Muscle layer of duodenum (tissue), 2 donors: ENCODE results near the gene SMIM41.
"Not testable (repeated sequence)": the region's sequence is repeated elsewhere in the genome, so short reads cannot be mapped to it uniquely, and the experiment has no call there.

ENCODE experiments used
- H3K27ac ChIP-seq: one replicate; pipeline ENCODE4 v1.7.0; 2013; ENCODE audit warnings: mild to moderate bottlenecking, low read length
- H3K27me3 ChIP-seq: one replicate; pipeline ENCODE4 v1.7.0; 2013; ENCODE audit warnings: low read depth, mild to moderate bottlenecking, control low read depth, low read length
- H3K36me3 ChIP-seq, 2 donors: one replicate each; pipeline ENCODE4 v1.7.0; 2013; ENCODE audit warnings: low read length in 2 of 2, control low read depth in 1 of 2, mild to moderate bottlenecking in 1 of 2; ENCODE audit not compliant: insufficient read depth in 2 of 2, control insufficient read depth in 1 of 2
- H3K4me1 ChIP-seq, 2 donors: one replicate each; pipeline ENCODE4 v1.7.0; 2013; ENCODE audit warnings: low read length in 2 of 2, mild to moderate bottlenecking in 2 of 2, control low read depth in 1 of 2, moderate library complexity in 1 of 2; ENCODE audit not compliant: insufficient read depth in 2 of 2, control insufficient read depth in 1 of 2
- H3K4me3 ChIP-seq, 2 donors: one replicate each; pipeline ENCODE4 v1.7.0; 2013; ENCODE audit warnings: low read length in 2 of 2, low read depth in 1 of 2, mild to moderate bottlenecking in 1 of 2
- H3K9me3 ChIP-seq, 2 donors: one replicate each; pipeline ENCODE4 v1.7.0; 2013; ENCODE audit warnings: low read length in 2 of 2, control low read depth in 1 of 2, mild to moderate bottlenecking in 1 of 2; ENCODE audit not compliant: control insufficient read depth in 1 of 2
- donor health status: healthy.

SMIM41 gene

DNA sequence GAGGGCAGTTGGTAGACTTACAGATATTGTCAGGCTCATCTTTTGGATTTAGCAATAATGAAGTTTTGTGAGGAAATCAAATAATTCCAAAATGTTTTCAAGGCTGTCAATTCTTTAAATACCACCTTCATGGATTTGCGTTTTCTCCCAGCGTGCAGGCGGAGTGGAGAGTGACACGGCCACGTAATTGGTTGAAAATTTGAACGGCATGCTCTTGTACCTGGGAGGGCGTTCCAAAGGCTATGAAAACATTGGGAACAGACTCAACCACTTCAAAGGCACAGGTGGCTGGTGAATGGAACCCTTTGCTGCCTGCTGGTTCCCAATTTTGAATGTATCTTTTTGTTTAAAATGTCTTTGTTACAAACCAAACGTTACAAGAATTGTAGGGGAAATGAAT, 12.4 kb downstream of the SMIM41 start:
- Histone ChIP-seq H3K4me1 (no peaks in the 10 kb centered on the region), H3K27me3 (peaks cover 3% of the 10 kb centered on the region), H3K9me3 (no peaks in the 10 kb centered on the region), H3K36me3 (no peaks in the 10 kb centered on the region), H3K4me3 (no peak overlapping the region), H3K27ac (no peak overlapping the region)

DNA sequence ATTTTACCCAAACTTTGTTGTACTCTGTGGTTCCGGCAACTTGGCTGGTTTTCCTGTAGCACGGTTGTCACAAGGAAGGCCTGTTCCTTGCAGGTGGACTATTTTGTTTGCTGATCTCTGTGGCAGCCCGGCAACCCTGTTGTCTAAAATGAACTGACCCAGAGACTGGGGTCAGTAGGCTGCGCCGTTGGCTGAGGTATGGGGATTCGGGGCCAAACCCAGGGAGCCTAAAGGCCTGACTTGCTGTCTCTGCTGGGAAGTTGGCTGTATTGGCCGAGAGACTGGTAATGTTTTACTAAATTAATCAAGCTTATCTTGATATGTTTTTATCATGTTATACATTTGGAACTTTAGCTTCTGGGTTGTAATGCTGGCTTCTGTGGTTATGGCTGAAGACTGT, 13.8 kb downstream of the SMIM41 start:
- Histone ChIP-seq H3K4me1 (no peaks in the 10 kb centered on the region), H3K9me3 (no peaks in the 10 kb centered on the region), H3K27ac (no peak overlapping the region), H3K36me3 (no peaks in the 10 kb centered on the region), H3K4me3 (no peak overlapping the region), H3K27me3 (peaks cover 3% of the 10 kb centered on the region)

DNA sequence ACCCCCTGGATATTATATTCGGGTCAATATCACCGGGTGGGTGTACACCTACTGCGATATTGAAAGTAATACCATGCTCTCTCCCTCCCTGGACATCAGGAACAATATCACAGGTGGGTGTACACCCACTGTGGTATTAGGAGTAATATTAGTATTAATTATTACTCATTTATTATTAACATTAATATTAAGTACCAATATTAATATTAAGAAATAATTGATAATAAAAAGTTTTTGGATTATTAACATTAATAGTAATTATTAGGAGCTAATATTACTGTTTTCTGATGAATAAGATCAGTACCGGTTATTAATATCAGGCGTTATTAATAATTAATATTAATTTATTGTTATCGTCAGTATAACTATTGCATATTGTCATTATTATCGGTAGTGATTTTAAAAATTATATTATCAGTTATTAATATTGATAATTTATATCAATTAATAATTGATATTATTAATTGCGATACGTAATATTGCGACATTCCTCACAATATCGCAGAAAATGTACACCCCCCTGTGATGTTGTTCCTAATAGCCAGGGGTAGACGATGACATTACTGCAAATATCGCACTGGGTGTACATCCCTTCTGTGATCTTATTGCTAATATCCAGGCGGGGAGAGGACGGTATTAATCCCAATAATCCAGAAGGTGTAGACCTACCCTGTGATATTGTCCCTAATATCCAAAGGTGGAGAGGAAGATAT, 17.0 kb downstream of the SMIM41 start:
- H3K27me3 ChIP-seq: peaks cover 4% of the 10 kb centered on the region
- H3K36me3 ChIP-seq: no peaks in the 10 kb centered on the region
- no peaks in the 10 kb centered on the region for H3K4me1 ChIP-seq
- no peak overlapping the region for H3K27ac ChIP-seq
- no peak overlapping the region for H3K4me3 ChIP-seq
- no peaks in the 10 kb centered on the region for H3K9me3 ChIP-seq

DNA sequence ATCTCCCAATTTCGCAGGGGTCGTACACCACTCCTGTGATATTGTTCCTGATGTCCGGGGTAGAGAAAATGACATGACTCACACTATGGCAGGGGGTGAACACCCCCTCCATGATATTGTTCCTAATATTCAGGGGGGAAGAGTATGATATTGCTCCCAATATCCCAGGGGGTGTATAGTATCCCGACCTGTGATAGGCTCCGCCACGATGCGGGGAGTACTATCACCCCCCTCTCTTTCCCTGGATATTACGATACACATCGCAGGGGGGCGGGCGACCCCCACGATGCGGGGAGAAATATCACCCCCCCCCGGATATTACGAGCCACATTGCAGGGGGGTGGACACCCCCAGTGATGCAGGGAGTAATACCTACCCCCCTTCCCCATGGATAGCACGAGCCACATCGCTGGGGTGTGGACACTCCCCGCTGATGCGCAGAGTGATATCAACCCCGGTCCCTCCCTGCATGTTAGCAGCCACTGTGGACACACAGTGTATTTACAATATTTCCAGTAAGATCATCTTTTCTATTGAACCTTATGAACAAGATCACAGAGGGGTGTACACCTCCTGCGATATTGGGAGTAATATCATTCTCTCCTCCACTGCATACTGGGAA, 17.7 kb downstream of the SMIM41 start:
- H3K4me1 ChIP-seq: no peaks in the 10 kb centered on the region
- no peak overlapping the region for H3K4me3 ChIP-seq
- H3K36me3 ChIP-seq: no peaks in the 10 kb centered on the region
- peaks cover 4% of the 10 kb centered on the region for H3K27me3 ChIP-seq
- no peaks in the 10 kb centered on the region for H3K9me3 ChIP-seq
- no peak overlapping the region for H3K27ac ChIP-seq

DNA sequence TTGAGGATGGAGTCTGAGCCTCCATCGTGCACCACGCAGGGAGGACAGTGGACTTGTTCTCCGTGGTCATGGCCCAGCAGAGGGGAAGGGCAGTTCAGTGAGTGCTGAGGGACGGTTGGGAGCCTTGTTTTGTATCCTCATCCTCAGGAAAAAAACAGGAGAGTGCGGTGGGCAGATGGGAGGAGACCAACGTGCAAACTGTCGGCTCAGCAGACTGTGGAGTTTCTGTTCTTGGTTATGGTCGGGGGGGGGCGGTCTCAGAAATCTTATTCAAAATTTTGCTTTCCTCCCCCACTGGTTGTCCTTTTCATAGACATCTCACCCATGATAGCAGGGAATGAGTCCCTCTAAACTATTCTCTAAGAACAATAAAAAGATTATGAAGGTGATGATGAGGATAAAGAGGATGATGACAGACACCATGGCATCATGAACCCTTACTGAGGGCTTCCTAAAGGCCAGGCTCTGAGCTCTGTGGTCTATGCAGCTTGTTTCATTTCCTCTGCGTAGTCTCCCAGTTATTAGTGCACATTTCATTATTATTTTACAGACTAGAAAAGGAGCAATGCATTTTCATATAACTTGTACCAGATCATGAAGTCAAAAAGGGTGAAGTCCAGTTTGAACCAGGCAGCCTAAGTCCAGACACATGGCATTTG, 25.1 kb downstream of the SMIM41 start:
- H3K4me3 ChIP-seq, H3K9me3 ChIP-seq, H3K27me3 ChIP-seq, H3K4me1 ChIP-seq, H3K27ac ChIP-seq, H3K36me3 ChIP-seq: not testable (repeated sequence)

DNA sequence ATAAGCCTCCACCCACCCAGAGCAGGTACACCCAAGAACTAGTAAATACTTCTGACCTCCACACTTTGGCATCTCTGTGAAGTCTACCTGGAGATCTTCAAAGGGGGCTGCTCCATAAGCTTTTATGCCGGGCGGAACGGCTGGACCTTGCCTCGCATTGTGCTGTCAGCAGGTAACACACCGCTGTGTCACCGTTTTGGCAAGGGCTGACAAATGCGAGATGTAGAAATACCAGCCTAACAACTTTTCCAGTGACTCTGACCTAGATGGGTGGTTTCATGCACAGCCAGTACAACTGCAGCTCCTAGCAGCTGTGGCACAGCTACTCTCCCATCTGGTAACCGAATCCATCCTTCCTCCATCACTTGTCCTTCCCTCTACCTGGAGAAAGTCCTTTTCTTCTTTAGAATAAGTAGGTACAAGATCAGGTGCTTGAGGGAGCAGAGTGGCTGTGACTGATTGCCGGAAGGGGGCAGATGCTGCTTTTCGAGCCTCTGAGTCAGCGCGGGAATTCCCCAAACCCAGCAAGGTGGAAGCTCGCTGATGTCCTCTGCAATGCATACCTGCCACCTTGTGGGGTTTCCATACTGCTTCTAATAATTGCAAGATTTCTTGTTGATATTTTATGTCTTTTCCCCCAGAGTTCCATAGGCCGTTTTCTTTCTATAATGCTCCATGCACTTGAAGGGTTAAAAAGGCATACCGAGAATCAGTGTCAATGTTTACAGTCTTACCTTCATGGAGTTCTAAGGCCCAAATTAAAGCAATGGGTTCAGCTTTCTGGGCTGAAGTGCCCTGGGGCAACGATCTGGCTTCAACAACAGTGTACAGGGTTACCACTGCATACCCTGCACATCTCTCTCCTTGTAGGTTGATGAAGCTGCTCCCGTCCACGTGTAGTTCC, 37.0 kb downstream of the SMIM41 start:
- not testable (repeated sequence) for H3K36me3 ChIP-seq, H3K27me3 ChIP-seq, H3K9me3 ChIP-seq, H3K4me1 ChIP-seq, H3K27ac ChIP-seq, H3K4me3 ChIP-seq

DNA sequence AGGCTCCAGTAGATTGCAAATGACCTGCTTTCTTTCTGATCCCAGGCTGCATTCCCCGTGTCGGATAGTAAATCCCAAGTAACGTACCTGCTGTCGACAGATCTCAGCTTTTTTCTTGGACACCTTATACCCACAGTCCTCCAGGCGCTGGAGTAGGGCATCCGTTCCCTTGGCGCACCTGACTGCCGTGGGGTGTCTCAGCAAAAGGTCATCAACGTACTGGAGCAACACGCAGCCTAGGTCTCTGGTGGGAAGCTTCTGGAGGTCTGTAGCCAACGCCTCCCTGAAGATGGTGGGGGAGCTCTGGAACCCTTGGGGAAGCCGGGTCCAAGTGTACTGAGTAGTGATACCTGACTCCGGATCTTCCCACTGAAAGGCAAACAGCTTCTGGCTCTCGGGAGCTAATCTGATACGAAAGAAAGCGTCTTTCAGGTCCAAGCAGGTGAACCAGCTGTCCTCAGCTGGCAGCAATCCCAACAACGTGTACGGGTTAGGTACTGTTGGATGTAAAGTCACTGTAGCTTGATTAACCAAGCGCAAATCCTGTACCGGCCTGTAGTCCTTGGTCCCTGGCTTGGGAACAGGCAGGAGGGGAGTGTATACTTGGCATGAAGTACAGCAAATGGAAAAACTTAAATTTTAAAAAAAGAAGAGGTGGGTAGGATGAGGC, 38.4 kb downstream of the SMIM41 start:
- H3K4me1 ChIP-seq, H3K4me3 ChIP-seq, H3K9me3 ChIP-seq, H3K27me3 ChIP-seq, H3K36me3 ChIP-seq, H3K27ac ChIP-seq: not testable (repeated sequence)

DNA sequence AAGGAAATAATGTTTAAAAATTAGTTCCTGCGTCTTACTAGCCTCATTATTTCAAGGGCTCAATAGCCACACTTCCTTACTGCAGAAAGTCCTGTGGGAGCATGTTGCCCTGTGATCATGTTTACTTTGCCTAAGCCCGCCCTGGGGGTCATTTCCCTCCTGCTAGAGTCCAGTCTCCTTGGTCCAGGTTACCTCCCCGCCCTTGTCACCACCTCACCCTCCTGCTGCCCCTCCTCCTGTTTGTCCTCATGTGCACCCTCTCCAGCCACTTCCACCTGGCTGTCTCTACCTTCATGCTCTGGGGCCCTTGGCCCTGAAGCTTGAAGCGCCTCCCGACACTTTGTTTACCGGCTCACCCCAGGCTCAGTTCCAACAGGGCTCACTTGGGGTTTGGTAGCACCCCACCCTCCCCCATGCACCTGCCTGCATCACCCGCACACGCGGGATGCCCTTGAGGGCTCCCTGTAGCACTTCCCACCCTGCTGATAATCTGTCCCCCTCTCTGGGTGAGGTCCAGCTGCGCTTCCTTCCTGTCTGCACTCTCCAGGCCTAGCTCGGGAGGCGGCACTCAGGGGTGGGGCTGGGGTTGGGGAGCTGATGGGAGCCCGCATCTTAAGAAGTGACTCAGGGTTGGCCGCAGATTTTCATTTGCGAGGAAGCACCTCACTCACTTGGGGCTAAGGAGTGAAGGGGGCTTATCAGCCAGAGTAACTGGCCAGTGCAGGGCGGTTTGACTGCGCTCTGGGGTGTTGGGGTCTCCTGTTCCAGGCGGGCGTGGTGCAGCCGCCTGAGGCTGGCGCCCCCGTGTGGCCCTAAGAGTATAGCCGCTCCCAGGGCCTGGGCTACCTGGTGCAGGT, 40.1 kb downstream of the SMIM41 start:
- Histone ChIP-seq H3K27me3 (peaks cover 5% of the 10 kb centered on the region), H3K4me1 (peaks cover 0 to 4% of the 10 kb centered on the region in 2 donors), H3K36me3 (no peaks in the 10 kb centered on the region), H3K9me3 (no peaks in the 10 kb centered on the region), H3K27ac (no peak overlapping the region), H3K4me3 (no peak overlapping the region)

DNA sequence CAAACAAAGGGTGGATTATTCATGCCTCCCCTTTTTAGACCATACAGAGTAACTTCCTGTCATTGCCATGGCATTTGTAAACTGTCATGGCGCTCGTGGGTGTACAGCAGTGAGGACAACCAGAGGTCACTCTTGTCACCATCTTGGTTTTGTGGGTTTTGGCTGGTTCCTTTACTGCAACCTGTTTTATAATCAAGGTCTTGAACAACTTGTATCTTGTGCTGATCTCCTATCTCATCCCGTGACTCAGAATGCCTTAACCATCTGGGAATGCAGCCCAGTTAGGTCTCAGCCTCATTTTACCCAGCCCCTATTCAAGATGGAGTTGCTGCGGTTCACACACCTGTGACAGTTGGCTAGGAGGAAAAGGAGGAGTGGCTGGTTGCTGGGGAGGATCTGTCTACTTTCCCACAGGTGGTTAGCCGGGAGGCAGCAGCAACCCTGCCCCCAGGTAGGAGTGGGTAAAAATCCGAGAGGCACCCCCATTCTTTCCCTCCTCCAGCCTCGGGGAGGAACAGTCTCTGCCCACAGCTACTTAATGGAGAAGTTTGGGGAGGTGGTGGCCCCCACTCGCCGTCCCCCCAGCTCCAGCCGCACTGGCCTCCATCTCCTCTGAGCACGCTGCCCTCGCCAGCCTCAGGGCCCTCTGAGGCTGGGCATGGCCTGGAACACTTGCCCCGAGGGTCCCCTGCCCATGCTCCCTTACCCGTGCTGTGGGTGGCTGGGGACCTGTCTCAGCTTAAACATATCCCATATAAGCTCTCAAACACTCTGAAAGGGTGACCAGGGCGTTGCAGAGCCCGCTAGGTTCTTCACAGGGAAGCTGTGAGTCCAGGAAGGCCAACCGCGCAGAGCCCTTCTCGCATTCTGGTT, 41.7 kb downstream of the SMIM41 start:
- Histone ChIP-seq H3K4me1 (peaks cover 0 to 4% of the 10 kb centered on the region in 2 donors), H3K27ac (no peak overlapping the region), H3K27me3 (peaks cover 5% of the 10 kb centered on the region), H3K9me3 (no peaks in the 10 kb centered on the region), H3K36me3 (no peaks in the 10 kb centered on the region), H3K4me3 (no peak overlapping the region)
